HepG2 (cell line): ENCODE measurements around the gene SRSF11. TPM values are rescaled to one million over a fixed set of nuclear protein-coding genes. Genes with fewer than 3 reads are reported as not detected.
A peak's percentile ranks its signal among the peaks of the same experiment; 100 is the strongest.

ENCODE experiments used
- ARHGAP35 ChIP-seq: sonication (generic); formaldehyde crosslinking; IDR thresholded peaks from 2 replicates; pipeline ENCODE4 v1.9.0; 2022; ENCODE audit warnings: mild to moderate bottlenecking, inconsistent platforms, moderate library complexity, missing genetic modification reagents, borderline replicate concordance
- BRF2 ChIP-seq: sonication (generic); formaldehyde crosslinking; IDR thresholded peaks from 2 replicates; pipeline ENCODE4 v1.8.1; 2022; ENCODE audit warnings: mild to moderate bottlenecking, missing genetic modification reagents
- GZF1 ChIP-seq: sonication (generic); formaldehyde crosslinking; IDR thresholded peaks from 2 replicates; pipeline ENCODE4 v1.5.1; 2020; ENCODE audit warnings: mild to moderate bottlenecking, missing genetic modification reagents
- NRL ChIP-seq: sonication (generic); formaldehyde crosslinking; IDR thresholded peaks from 2 replicates; pipeline ENCODE4 v1.5.0; 2020; ENCODE audit warnings: missing genetic modification reagents, mild to moderate bottlenecking, moderate library complexity, borderline replicate concordance
- PHF20 ChIP-seq: sonication (generic); formaldehyde crosslinking; IDR thresholded peaks from 2 replicates; pipeline ENCODE4 v1.5.0; 2020; ENCODE audit warnings: mild to moderate bottlenecking, missing genetic modification reagents
- SNAI1 ChIP-seq: sonication (generic); formaldehyde crosslinking; IDR thresholded peaks from 2 replicates; pipeline ENCODE4 v1.5.0; 2020; ENCODE audit warnings: mild to moderate bottlenecking, missing genetic modification reagents, borderline replicate concordance
- SOX13 ChIP-seq, 3 experiments: fragments of 450-650 bp in 1 of 3; sonication (generic) in 1 of 3; formaldehyde crosslinking in 1 of 3; IDR thresholded peaks in 2 of 3; conservative IDR thresholded peaks in 1 of 3; 2 replicates each; pipeline versions ENCODE4 v1.5.0 to v1.6.1; 2016 to 2020; ENCODE audit warnings: antibody characterized with exemption in 1 of 3, mild to moderate bottlenecking in 1 of 3, missing compliant biosample characterization in 1 of 3, missing genetic modification reagents in 1 of 3, moderate library complexity in 1 of 3
- TFDP2 ChIP-seq: sonication (generic); formaldehyde crosslinking; IDR thresholded peaks from 2 replicates; pipeline ENCODE4 v1.4.0; 2020; ENCODE audit warnings: missing genetic modification reagents
- XRCC5 ChIP-seq: fragments of 200-400 bp; formaldehyde crosslinking; optimal IDR thresholded peaks from 2 replicates; pipeline ENCODE3; 2017; ENCODE audit warnings: mild to moderate bottlenecking, low read length
- ZC3H4 ChIP-seq: sonication (generic); formaldehyde crosslinking; IDR thresholded peaks from 2 replicates; pipeline ENCODE4 v1.4.0; 2020; ENCODE audit warnings: missing genetic modification reagents, borderline replicate concordance
- ZNF251 ChIP-seq: sonication (generic); formaldehyde crosslinking; IDR thresholded peaks from 2 replicates; pipeline ENCODE4 v1.9.0; 2021; ENCODE audit warnings: mild to moderate bottlenecking, missing genetic modification reagents
- ZNF317 ChIP-seq: sonication (generic); formaldehyde crosslinking; IDR thresholded peaks from 2 replicates; pipeline ENCODE4 v1.5.0; 2020; ENCODE audit warnings: mild to moderate bottlenecking, missing genetic modification reagents
- ZNF335 ChIP-seq: sonication (generic); formaldehyde crosslinking; IDR thresholded peaks from 2 replicates; pipeline ENCODE4 v1.4.0; 2020; ENCODE audit warnings: missing genetic modification reagents
- ZNF703 ChIP-seq: sonication (generic); formaldehyde crosslinking; IDR thresholded peaks from 2 replicates; pipeline ENCODE4 v1.5.1; 2020; ENCODE audit warnings: missing genetic modification reagents, mild to moderate bottlenecking, moderate library complexity, borderline replicate concordance
- ZNF878 ChIP-seq: sonication (generic); formaldehyde crosslinking; IDR thresholded peaks from 2 replicates; pipeline ENCODE4 v1.8.1; 2023; ENCODE audit warnings: mild to moderate bottlenecking, missing genetic modification reagents, moderate library complexity
- polyA plus RNA-seq, 8 experiments: library from polyadenylated mRNA; depleted of rRNA in 3 of 8; stranded (reverse) in 7 of 8; unstranded in 1 of 8; fragments of >200 nt; fragmentation: Illumina TruSeq in 4 of 8; extraction: Trizol in 4 of 8; gene quantifications; 2 replicates each; pipeline versions ENCODE4 v1.2.1 to v1.2.3, GENCODE V29; 2011 to 2016; ENCODE audit warnings: low read depth in 4 of 8, missing spikeins in 1 of 8, mixed read lengths in 1 of 8; ENCODE audit not compliant: insufficient read depth in 1 of 8
- total RNA-seq, 5 experiments: library from RNA; depleted of rRNA; stranded (reverse); fragments of >200 nt; fragmentation: Illumina TruSeq; extraction: Trizol; gene quantifications; 2 replicates each; pipeline ENCODE4 v1.2.3, GENCODE V29; 2016; ENCODE audit warnings: low read depth in 1 of 5
- TF ChIP-seq, protein P1 (sequence below): IDR thresholded peaks from 2 replicates; pipeline ENCODE4 v1.6.1; 2016
- TF ChIP-seq, protein P2 (sequence below): sonication (generic); formaldehyde crosslinking; IDR thresholded peaks from 2 replicates; pipeline ENCODE4 v1.4.0; 2020; ENCODE audit warnings: missing genetic modification reagents, mild to moderate bottlenecking, borderline replicate concordance
- TF ChIP-seq, protein P3 (sequence below): sonication (generic); formaldehyde crosslinking; IDR thresholded peaks from 2 replicates; pipeline ENCODE4 v1.5.0; 2020; ENCODE audit warnings: mild to moderate bottlenecking, missing genetic modification reagents

The SRSF11 gene
- total and polyA plus RNA-seq, 2 of the 13 experiments (the other 11 are each of a cell fraction or from before 2014, with no cell fraction given), result 118 to 381 TPM

- TF ChIP-seq PHF20 (CRISPR knock-in tag) (peak; percentile 68), SOX13 (IDR thresholded peaks at IDR 0.05) (no peak), SOX13 (CRISPR knock-in tag; conservative IDR thresholded peaks at IDR 0.05 in 1 of 2, IDR thresholded peaks at IDR 0.05 in 1 of 2) (peak in 1 of 2 experiments; percentile 20; a peak in 1 of 4 replicates), ZNF251 (CRISPR knock-in tag) (no peak), SNAI1 (CRISPR knock-in tag) (0 out of 2 replicates have a peak, but pooled peaks have one; percentile 35), XRCC5 (peak; percentile 25), ZNF335 (CRISPR knock-in tag) (peak; percentile 95), ZNF703 (no peak; the same call in 1 of the 2 replicates), NRL (CRISPR knock-in tag) (no peak; the same call in 1 of the 2 replicates), ZC3H4 (CRISPR knock-in tag) (no peak), ARHGAP35 (no peak), ZNF317 (CRISPR knock-in tag) (no peak; the same call in 1 of the 2 replicates), TFDP2 (CRISPR knock-in tag) (peak; percentile 82), ZNF878 (CRISPR knock-in tag) (peak; percentile 87), GZF1 (CRISPR knock-in tag) (peak; percentile 44; the same call in 1 of the 2 replicates), BRF2 (peak; percentile 55; the same call in 1 of the 2 replicates)
- TF ChIP-seq, protein P1, sequence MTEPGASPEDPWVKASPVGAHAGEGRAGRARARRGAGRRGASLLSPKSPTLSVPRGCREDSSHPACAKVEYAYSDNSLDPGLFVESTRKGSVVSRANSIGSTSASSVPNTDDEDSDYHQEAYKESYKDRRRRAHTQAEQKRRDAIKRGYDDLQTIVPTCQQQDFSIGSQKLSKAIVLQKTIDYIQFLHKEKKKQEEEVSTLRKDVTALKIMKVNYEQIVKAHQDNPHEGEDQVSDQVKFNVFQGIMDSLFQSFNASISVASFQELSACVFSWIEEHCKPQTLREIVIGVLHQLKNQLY (CRISPR knock-in tag), result peak; percentile 14; the same call in 1 of the 2 replicates
- TF ChIP-seq, protein P2, sequence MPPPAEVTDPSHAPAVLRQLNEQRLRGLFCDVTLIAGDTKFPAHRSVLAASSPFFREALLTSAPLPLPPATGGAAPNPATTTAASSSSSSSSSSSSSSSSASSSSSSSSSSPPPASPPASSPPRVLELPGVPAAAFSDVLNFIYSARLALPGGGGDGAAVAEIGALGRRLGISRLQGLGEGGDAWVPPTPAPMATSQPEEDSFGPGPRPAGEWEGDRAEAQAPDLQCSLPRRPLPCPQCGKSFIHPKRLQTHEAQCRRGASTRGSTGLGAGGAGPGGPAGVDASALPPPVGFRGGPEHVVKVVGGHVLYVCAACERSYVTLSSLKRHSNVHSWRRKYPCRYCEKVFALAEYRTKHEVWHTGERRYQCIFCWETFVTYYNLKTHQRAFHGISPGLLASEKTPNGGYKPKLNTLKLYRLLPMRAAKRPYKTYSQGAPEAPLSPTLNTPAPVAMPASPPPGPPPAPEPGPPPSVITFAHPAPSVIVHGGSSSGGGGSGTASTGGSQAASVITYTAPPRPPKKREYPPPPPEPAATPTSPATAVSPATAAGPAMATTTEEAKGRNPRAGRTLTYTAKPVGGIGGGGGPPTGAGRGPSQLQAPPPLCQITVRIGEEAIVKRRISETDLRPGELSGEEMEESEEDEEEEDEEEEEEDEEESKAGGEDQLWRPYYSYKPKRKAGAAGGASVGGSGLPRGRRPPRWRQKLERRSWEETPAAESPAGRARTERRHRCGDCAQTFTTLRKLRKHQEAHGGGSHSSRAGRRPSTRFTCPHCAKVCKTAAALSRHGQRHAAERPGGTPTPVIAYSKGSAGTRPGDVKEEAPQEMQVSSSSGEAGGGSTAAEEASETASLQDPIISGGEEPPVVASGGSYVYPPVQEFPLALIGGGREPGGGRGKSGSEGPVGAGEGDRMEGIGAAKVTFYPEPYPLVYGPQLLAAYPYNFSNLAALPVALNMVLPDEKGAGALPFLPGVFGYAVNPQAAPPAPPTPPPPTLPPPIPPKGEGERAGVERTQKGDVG, result peak; percentile 68; the same call in 1 of the 2 replicates
- TF ChIP-seq, protein P3, sequence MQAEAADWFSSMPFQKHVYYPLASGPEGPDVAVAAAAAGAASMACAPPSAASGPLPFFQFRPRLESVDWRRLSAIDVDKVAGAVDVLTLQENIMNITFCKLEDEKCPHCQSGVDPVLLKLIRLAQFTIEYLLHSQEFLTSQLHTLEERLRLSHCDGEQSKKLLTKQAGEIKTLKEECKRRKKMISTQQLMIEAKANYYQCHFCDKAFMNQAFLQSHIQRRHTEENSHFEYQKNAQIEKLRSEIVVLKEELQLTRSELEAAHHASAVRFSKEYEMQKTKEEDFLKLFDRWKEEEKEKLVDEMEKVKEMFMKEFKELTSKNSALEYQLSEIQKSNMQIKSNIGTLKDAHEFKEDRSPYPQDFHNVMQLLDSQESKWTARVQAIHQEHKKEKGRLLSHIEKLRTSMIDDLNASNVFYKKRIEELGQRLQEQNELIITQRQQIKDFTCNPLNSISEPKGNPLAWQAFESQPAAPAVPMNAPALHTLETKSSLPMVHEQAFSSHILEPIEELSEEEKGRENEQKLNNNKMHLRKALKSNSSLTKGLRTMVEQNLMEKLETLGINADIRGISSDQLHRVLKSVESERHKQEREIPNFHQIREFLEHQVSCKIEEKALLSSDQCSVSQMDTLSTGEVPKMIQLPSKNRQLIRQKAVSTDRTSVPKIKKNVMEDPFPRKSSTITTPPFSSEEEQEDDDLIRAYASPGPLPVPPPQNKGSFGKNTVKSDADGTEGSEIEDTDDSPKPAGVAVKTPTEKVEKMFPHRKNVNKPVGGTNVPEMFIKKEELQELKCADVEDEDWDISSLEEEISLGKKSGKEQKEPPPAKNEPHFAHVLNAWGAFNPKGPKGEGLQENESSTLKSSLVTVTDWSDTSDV (CRISPR knock-in tag), result 0 out of 2 replicates have a peak, but pooled peaks have one; percentile 60
These were observed at the start of gene SRSF11 (continued) for GRCh38 chr1:70221238-70222121.
